ENCODE data around the gene CCDC137.

CCDC137 gene

DNA sequence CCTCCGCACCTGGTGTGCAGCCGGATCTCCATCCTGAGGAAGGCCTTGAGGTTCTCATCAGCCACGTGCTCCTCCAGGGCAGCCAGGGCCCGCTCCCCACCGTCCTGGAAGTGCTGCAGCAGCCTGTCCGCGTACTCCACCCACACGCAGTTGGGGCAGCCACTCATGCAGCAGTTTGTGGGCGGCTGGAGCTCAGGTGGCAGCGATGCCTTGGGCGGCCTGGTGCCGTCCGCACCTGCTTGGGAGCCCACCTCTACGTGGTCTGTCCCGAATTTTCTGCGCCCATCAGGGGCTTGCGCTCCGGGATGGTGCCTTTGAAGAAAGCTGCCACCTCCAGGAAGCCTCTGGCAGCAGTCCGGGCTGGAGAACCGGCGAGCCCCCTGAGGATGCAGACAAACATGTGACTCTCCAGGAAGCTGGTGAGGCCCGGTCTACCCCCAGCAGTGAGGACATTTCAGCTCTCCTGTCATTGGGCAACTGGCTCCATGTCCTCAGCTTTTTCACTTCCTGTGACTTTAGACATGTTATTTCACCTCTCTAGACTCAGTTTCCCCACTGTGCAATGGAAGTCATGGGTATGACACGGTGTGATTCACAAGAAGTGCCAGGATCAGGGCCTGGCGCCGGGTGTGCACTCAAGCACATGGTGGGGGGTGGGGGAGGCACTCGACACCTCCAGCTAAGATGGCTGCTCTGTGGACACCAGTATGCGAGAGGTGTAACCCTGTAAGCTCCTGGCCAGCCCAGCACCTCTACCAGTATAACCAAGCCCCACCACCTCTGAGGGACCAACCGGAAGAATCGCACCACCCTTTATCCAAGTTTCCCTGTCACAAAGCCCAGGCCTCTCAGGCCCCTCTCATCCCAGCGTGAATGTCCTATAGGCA is 1.1 kb upstream of the CCDC137 start:
- Histone ChIP-seq H3K36me3 (ENCODE audit: insufficient read depth) (peaks cover 5% of the 10 kb centered on the region; the same call in 1 of the 2 replicates), H3K9ac (peak overlapping the region; percentile 87), H3K4me2 (peak overlapping the region; percentile 94), H3K27ac (peak overlapping the region; percentile 73), H2AFZ (ENCODE audit: low read depth) (peak overlapping the region; percentile 61; the same call in 1 of the 2 replicates), H4K20me1 (ENCODE audit: insufficient read depth) (no peaks in the 10 kb centered on the region), H3K27me3 (ENCODE audit: insufficient read depth, low read depth) (no peaks in the 10 kb centered on the region), H3K4me3 (IDR thresholded peaks at IDR 0.05; ENCODE audit: insufficient read depth, low read depth, low read length) (no peak overlapping the region), H3K79me2 (ENCODE audit: insufficient read depth, low read depth) (peaks cover 42% of the 10 kb centered on the region), H3K4me1 (ENCODE audit: low read depth, poor library complexity, severe bottlenecking) (peaks cover 24% of the 10 kb centered on the region)
- TF ChIP-seq, protein P1, sequence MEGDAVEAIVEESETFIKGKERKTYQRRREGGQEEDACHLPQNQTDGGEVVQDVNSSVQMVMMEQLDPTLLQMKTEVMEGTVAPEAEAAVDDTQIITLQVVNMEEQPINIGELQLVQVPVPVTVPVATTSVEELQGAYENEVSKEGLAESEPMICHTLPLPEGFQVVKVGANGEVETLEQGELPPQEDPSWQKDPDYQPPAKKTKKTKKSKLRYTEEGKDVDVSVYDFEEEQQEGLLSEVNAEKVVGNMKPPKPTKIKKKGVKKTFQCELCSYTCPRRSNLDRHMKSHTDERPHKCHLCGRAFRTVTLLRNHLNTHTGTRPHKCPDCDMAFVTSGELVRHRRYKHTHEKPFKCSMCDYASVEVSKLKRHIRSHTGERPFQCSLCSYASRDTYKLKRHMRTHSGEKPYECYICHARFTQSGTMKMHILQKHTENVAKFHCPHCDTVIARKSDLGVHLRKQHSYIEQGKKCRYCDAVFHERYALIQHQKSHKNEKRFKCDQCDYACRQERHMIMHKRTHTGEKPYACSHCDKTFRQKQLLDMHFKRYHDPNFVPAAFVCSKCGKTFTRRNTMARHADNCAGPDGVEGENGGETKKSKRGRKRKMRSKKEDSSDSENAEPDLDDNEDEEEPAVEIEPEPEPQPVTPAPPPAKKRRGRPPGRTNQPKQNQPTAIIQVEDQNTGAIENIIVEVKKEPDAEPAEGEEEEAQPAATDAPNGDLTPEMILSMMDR (conservative IDR thresholded peaks at IDR 0.05; ENCODE audit: low read depth, low read length): no peak

DNA sequence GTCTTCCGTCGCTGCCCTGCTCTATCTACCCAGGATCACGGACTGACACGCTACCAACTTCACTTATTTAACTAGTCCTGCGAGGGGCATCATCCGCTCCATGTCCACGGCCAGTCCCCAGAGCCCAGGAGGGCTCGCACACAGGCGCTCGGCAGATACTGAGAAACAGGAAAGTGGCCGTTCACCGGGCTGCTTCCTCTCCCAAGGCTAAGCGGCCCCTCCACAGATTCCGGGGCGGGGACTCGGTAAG is 520 bp upstream of the CCDC137 start:
- Histone ChIP-seq H3K9ac (peak overlapping the region; percentile 87), H4K20me1 (ENCODE audit: insufficient read depth) (no peaks in the 10 kb centered on the region), H3K36me3 (ENCODE audit: insufficient read depth) (peaks cover 5% of the 10 kb centered on the region; the same call in 1 of the 2 replicates), H3K27ac (peak overlapping the region; percentile 73), H3K4me2 (peak overlapping the region; percentile 94), H3K4me3 (IDR thresholded peaks at IDR 0.05; ENCODE audit: insufficient read depth, low read depth, low read length) (no peak overlapping the region), H3K27me3 (ENCODE audit: insufficient read depth, low read depth) (no peaks in the 10 kb centered on the region), H2AFZ (ENCODE audit: low read depth) (peak overlapping the region; percentile 61), H3K4me1 (ENCODE audit: low read depth, poor library complexity, severe bottlenecking) (peaks cover 24% of the 10 kb centered on the region), H3K79me2 (ENCODE audit: insufficient read depth, low read depth) (peaks cover 42% of the 10 kb centered on the region)
- TF ChIP-seq, protein P1 (conservative IDR thresholded peaks at IDR 0.05; ENCODE audit: low read depth, low read length): no peak

DNA sequence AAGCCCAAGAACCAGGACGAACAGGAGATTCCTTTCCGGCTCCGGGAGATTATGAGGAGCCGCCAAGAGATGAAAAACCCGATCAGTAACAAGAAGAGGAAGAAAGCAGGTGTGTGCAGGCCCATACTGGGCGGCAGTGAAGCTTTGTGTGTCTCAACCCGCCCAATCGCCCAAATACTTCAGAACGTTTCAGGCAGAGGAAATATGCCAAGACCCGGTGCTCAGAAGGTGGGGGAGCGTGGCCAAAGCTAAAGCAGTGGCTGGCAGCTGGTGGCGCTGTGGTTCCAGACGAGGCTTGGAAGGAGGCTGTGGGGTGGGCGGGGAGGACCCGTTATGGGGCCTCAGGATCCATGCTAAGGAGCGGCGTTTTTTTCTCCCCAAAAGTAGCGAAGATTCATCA is 1.2 kb downstream of the CCDC137 start:
- TF ChIP-seq, protein P1 (conservative IDR thresholded peaks at IDR 0.05; ENCODE audit: low read depth, low read length): no peak
- H2AFZ ChIP-seq (ENCODE audit: low read depth): no peak overlapping the region
- peaks cover 5% of the 10 kb centered on the region; the same call in 1 of the 2 replicates for H3K36me3 ChIP-seq (ENCODE audit: insufficient read depth)
- peak overlapping the region; percentile 97 for H3K4me2 ChIP-seq
- H3K4me1 ChIP-seq (ENCODE audit: low read depth, poor library complexity, severe bottlenecking): peaks cover 24% of the 10 kb centered on the region
- H4K20me1 ChIP-seq (ENCODE audit: insufficient read depth): no peaks in the 10 kb centered on the region
- no peak overlapping the region; the same call in 1 of the 2 replicates for H3K9ac ChIP-seq
- H3K4me3 ChIP-seq (IDR thresholded peaks at IDR 0.05; ENCODE audit: insufficient read depth, low read depth, low read length): no peak overlapping the region
- H3K27ac ChIP-seq: no peak overlapping the region
- H3K27me3 ChIP-seq (ENCODE audit: insufficient read depth, low read depth): no peaks in the 10 kb centered on the region
- H3K79me2 ChIP-seq (ENCODE audit: insufficient read depth, low read depth): peaks cover 42% of the 10 kb centered on the region

DNA sequence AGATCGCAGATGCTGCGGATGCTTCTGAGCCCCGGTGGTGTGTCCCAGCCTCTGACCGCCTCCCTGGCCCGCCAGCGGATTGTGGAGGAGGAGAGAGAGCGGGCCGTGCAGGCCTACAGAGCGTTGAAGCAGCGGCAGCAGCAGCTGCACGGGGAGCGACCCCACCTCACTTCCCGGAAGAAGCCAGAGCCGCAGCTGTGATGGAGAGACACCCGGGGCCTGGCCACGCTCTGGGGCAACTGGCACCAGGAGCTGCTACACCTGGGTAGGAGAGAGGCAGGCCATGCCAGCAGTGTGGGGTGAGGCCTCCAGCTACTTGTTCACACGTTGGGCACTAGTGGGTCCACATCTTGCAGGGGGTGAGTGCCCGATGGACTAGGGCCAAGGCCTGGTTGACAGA is 6.0 kb downstream of the CCDC137 start:
- no peak overlapping the region for H3K9ac ChIP-seq
- H3K4me2 ChIP-seq: no peak overlapping the region
- H2AFZ ChIP-seq (ENCODE audit: low read depth): no peak overlapping the region
- peaks cover 5% of the 10 kb centered on the region; the same call in 1 of the 2 replicates for H3K36me3 ChIP-seq (ENCODE audit: insufficient read depth)
- H4K20me1 ChIP-seq (ENCODE audit: insufficient read depth): no peaks in the 10 kb centered on the region
- no peaks in the 10 kb centered on the region for H3K27me3 ChIP-seq (ENCODE audit: insufficient read depth, low read depth)
- H3K79me2 ChIP-seq (ENCODE audit: insufficient read depth, low read depth): peaks cover 18% of the 10 kb centered on the region
- H3K27ac ChIP-seq: no peak overlapping the region
- H3K4me3 ChIP-seq (IDR thresholded peaks at IDR 0.05; ENCODE audit: insufficient read depth, low read depth, low read length): no peak overlapping the region
- H3K4me1 ChIP-seq (ENCODE audit: low read depth, poor library complexity, severe bottlenecking): peaks cover 11% of the 10 kb centered on the region
- TF ChIP-seq, protein P1 (conservative IDR thresholded peaks at IDR 0.05; ENCODE audit: low read depth, low read length): no peak
